ENCODE data around the gene SORCS1. TPM values are rescaled to one million over a fixed set of nuclear protein-coding genes. Genes with fewer than 3 reads are reported as not detected.

Gene SORCS1
- polyA plus RNA-seq, 1 donor (not counting 4 experiments of a cell fraction or from before 2014, with no cell fraction given) = not detected

- Histone ChIP-seq H3K27ac (ENCODE audit: control insufficient read depth, insufficient read depth, low read length) (no peak overlapping the region), H3K27me3 (ENCODE audit: control insufficient read depth, extremely low read depth, insufficient read depth, low read length) (no peaks in the 10 kb centered on the region), H3K4me3 (ENCODE audit: control insufficient read depth in 2 of 3, extremely low read depth in 1 of 3, insufficient read depth in 2 of 3, low read depth in 1 of 3, low read length in 3 of 3) (no peak overlapping the region), H3K79me2 (ENCODE audit: control insufficient read depth, insufficient read depth, low read length) (no peaks in the 10 kb centered on the region), H3K36me3 (ENCODE audit: control insufficient read depth in 2 of 2, extremely low read depth in 1 of 2, insufficient read depth in 2 of 2, low read length in 2 of 2) (no peaks in the 10 kb centered on the region), H3K4me2 (ENCODE audit: control insufficient read depth, extremely low read depth, insufficient read depth, low read depth, low read length) (no peak overlapping the region), H2AFZ (ENCODE audit: control insufficient read depth, low read length) (no peak overlapping the region), H4K20me1 (ENCODE audit: control insufficient read depth, extremely low read depth, insufficient read depth, low read length) (no peaks in the 10 kb centered on the region), H3K4me1 (ENCODE audit: control insufficient read depth, extremely low read depth, insufficient read depth, low read length) (no peaks in the 10 kb centered on the region), H3K9me1 (ENCODE audit: control insufficient read depth, extremely low read depth, insufficient read depth, low read length) (no peaks in the 10 kb centered on the region), H3K9me3 (ENCODE audit: control insufficient read depth, low read depth, low read length) (no peaks in the 10 kb centered on the region), H3K9ac (ENCODE audit: control insufficient read depth, extremely low read depth, insufficient read depth, low read length) (no peak overlapping the region)
- TF ChIP-seq EZH2 (IDR thresholded peaks at IDR 0.05; ENCODE audit: low read length) = no peak
- TF ChIP-seq CTCF (optimal IDR thresholded peaks at IDR 0.05 in 1 of 3, IDR thresholded peaks at IDR 0.05 in 1 of 3, conservative IDR thresholded peaks at IDR 0.05 in 1 of 3; ENCODE audit: extremely low read depth in 1 of 3, insufficient read depth in 2 of 3, low read length in 3 of 3) = peak in 1 of 3 experiments; percentile 11
- FAIRE-seq = no peak
- dilution Hi-C loops (cut with MboI; ENCODE audit: extremely low pct_ligation_motif_present, low sequenced_read_pairs) = no loop called here
- DNase-seq (ENCODE audit: low read depth, low spot score) = no peak
These were observed 608.9 kb downstream of the SORCS1 start for GRCh38 chr10:106555599-106555998.

GRCh38 chr10:106551501-106552062 is 612.9 kb downstream of the SORCS1 start:
- H3K9ac ChIP-seq (ENCODE audit: control insufficient read depth, extremely low read depth, insufficient read depth, low read length) = no peak overlapping the region
- H3K36me3 ChIP-seq (ENCODE audit: control insufficient read depth in 2 of 2, extremely low read depth in 1 of 2, insufficient read depth in 2 of 2, low read length in 2 of 2) = no peaks in the 10 kb centered on the region
- H3K4me3 ChIP-seq (ENCODE audit: control insufficient read depth in 2 of 3, extremely low read depth in 1 of 3, insufficient read depth in 2 of 3, low read depth in 1 of 3, low read length in 3 of 3) = no peak overlapping the region
- H3K27ac ChIP-seq (ENCODE audit: control insufficient read depth, insufficient read depth, low read length) = no peak overlapping the region
- no peaks in the 10 kb centered on the region for H3K4me1 ChIP-seq (ENCODE audit: control insufficient read depth, extremely low read depth, insufficient read depth, low read length)
- no peaks in the 10 kb centered on the region for H3K9me1 ChIP-seq (ENCODE audit: control insufficient read depth, extremely low read depth, insufficient read depth, low read length)
- TF ChIP-seq EZH2 (IDR thresholded peaks at IDR 0.05; ENCODE audit: low read length) (no peak), CTCF (optimal IDR thresholded peaks at IDR 0.05 in 1 of 3, IDR thresholded peaks at IDR 0.05 in 1 of 3, conservative IDR thresholded peaks at IDR 0.05 in 1 of 3; ENCODE audit: extremely low read depth in 1 of 3, insufficient read depth in 2 of 3, low read length in 3 of 3) (no peak)
- FAIRE-seq (no peak), DNase-seq (ENCODE audit: low read depth, low spot score) (no peak)
- H3K79me2 ChIP-seq (ENCODE audit: control insufficient read depth, insufficient read depth, low read length) = no peaks in the 10 kb centered on the region
- H2AFZ ChIP-seq (ENCODE audit: control insufficient read depth, low read length) = no peak overlapping the region
- no peaks in the 10 kb centered on the region for H3K9me3 ChIP-seq (ENCODE audit: control insufficient read depth, low read depth, low read length)
- dilution Hi-C loops (cut with MboI; ENCODE audit: extremely low pct_ligation_motif_present, low sequenced_read_pairs) = no loop called here
- H4K20me1 ChIP-seq (ENCODE audit: control insufficient read depth, extremely low read depth, insufficient read depth, low read length) = no peaks in the 10 kb centered on the region
- no peak overlapping the region for H3K4me2 ChIP-seq (ENCODE audit: control insufficient read depth, extremely low read depth, insufficient read depth, low read depth, low read length)
- no peaks in the 10 kb centered on the region for H3K27me3 ChIP-seq (ENCODE audit: control insufficient read depth, extremely low read depth, insufficient read depth, low read length)

Data from keratinocyte (primary cell).